Stromal cell of bone marrow (primary cell): ENCODE data around the gene CDKN3.

Experiments
- DNase-seq: peaks from one replicate; pipeline ENCODE4 v3.0.0-alpha.2; 2012; ENCODE audit warnings: low read depth

CDKN3 gene

GRCh38 chr14:54396493-54397335 is at the start of gene CDKN3:
Gene CDKN3, plus strand, starts transcription at chr14:54397007. Its CDS starts 62 bp downstream, at chr14:54397069.
- DNase-seq = peak; percentile 99

- no peak for DNase-seq
Measured at GRCh38 chr14:54347044-54347443, 49.8 kb upstream of the CDKN3 start.

GRCh38 chr14:54348001-54348611 is 48.7 kb upstream of the CDKN3 start:
- DNase-seq = no peak

- no peak for DNase-seq
Measured at GRCh38 chr14:54348923-54349620, 47.7 kb upstream of the CDKN3 start.

- DNase-seq = no peak
Measured at GRCh38 chr14:54349713-54350112, 47.1 kb upstream of the CDKN3 start.

- DNase-seq = no peak
Measured at GRCh38 chr14:54350203-54350602, 46.6 kb upstream of the CDKN3 start.

GRCh38 chr14:54353266-54353665 is 43.5 kb upstream of the CDKN3 start:
- DNase-seq = no peak

GRCh38 chr14:54353694-54354093 is 43.1 kb upstream of the CDKN3 start:
- DNase-seq = no peak

GRCh38 chr14:54354096-54354495 is 42.7 kb upstream of the CDKN3 start:
- no peak for DNase-seq

- no peak for DNase-seq
Measured at GRCh38 chr14:54354968-54355641, 41.7 kb upstream of the CDKN3 start.

- no peak for DNase-seq
Measured at GRCh38 chr14:54355698-54356097, 41.1 kb upstream of the CDKN3 start.

GRCh38 chr14:54356172-54356571 is 40.6 kb upstream of the CDKN3 start:
- DNase-seq = no peak

GRCh38 chr14:54360667-54361066 is 36.1 kb upstream of the CDKN3 start:
- DNase-seq = no peak

GRCh38 chr14:54362089-54362504 is 34.7 kb upstream of the CDKN3 start:
- no peak for DNase-seq

GRCh38 chr14:54362759-54363437 is 33.9 kb upstream of the CDKN3 start:
- no peak for DNase-seq

GRCh38 chr14:54364555-54365415 is 32.0 kb upstream of the CDKN3 start:
- DNase-seq = peak; percentile 76

GRCh38 chr14:54366736-54367735 is 29.8 kb upstream of the CDKN3 start:
- DNase-seq = peak; percentile 66

GRCh38 chr14:54368291-54368690 is 28.5 kb upstream of the CDKN3 start:
- DNase-seq = no peak

GRCh38 chr14:54369343-54369742 is 27.5 kb upstream of the CDKN3 start:
- no peak for DNase-seq
